ENCODE results near the gene S100A11. TPM values are rescaled to one million over a fixed set of nuclear protein-coding genes. Genes with fewer than 3 reads are reported as not detected.

S100A11 gene
- total RNA-seq, 1 experiment from 2014 or later = 1,562 TPM

DNA sequence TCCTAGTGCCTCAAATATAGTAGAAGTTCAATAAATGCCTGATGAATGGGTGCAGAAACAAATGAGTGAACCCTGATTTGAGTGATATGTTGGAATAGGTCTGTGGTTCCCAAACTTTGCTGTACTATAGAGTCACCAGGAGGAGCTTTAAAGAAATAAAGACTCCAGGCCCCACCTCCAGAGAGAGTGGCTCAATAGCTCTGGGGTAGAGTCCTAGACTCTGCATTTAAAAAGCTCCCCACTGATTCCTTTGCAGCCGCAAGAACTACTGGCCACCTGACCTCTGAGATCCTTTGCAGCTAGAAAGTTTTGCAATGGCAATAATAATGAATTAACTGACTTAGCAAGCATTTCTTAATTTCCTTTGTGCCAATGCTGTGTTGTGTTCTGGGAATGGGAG is 31.1 kb upstream of the S100A11 start:
- peaks cover 17% of the 10 kb centered on the region for H3K27me3 Mint-ChIP-seq (ENCODE audit: insufficient read depth, unreplicated experiment)
- H3K4me3 Mint-ChIP-seq (ENCODE audit: unreplicated experiment) = no peak overlapping the region
- no peak overlapping the region for H3K27ac Mint-ChIP-seq (ENCODE audit: low read depth, unreplicated experiment)
- no peaks in the 10 kb centered on the region for H3K36me3 Mint-ChIP-seq (ENCODE audit: insufficient read depth, unreplicated experiment)
- no peak for DNase-seq (ENCODE audit: unreplicated experiment)
- ChIA-PET POLR2A (interaction anchor here (0.7 to 1.0 kb wide), 2 partner anchors 18 to 31 kb away, joined by 3 read pairs; partner anchors contain the start of gene S100A11), CTCF (interaction anchor here (0.7 to 2.9 kb wide), 6 partner anchors 15 to 390 kb away, joined by 3 to 12 read pairs (median 4); no protein-coding TSS in a partner anchor)
- no TSS peak for BruUV-seq (replicated peaks)
- TF ChIP-seq, protein P1, sequence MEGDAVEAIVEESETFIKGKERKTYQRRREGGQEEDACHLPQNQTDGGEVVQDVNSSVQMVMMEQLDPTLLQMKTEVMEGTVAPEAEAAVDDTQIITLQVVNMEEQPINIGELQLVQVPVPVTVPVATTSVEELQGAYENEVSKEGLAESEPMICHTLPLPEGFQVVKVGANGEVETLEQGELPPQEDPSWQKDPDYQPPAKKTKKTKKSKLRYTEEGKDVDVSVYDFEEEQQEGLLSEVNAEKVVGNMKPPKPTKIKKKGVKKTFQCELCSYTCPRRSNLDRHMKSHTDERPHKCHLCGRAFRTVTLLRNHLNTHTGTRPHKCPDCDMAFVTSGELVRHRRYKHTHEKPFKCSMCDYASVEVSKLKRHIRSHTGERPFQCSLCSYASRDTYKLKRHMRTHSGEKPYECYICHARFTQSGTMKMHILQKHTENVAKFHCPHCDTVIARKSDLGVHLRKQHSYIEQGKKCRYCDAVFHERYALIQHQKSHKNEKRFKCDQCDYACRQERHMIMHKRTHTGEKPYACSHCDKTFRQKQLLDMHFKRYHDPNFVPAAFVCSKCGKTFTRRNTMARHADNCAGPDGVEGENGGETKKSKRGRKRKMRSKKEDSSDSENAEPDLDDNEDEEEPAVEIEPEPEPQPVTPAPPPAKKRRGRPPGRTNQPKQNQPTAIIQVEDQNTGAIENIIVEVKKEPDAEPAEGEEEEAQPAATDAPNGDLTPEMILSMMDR (IDR thresholded peaks at IDR 0.05; ENCODE audit: unreplicated experiment) = no peak
- intact Hi-C loops (cut with micrococcal nuclease) = no loop called here
- H3K4me1 Mint-ChIP-seq (ENCODE audit: insufficient read depth, unreplicated experiment) = no peaks in the 10 kb centered on the region
- H3K9me3 Mint-ChIP-seq (ENCODE audit: unreplicated experiment) = no peaks in the 10 kb centered on the region

DNA sequence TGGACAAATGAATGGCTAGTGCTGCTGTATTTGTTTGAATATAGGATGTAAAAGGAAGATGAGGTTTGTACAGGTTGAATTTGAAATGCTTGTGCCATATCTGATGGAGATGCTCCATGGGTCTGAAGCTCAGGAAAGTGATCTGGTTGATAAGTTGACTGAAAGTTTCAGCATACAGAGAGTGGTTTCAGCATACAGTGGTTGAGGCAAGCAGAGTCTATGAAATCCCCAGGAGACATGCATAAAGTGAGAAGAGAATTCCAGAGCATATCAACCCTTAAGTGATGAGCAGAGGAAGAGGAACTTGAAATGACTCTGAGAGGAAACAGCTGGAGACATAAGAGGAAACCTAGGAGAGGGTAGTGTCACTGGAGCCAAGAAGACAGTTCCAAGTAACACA is 30.3 kb upstream of the S100A11 start:
- Mint-ChIP-seq H3K27me3 (ENCODE audit: insufficient read depth, unreplicated experiment) (peaks cover 17% of the 10 kb centered on the region), H3K36me3 (ENCODE audit: insufficient read depth, unreplicated experiment) (no peaks in the 10 kb centered on the region), H3K4me1 (ENCODE audit: insufficient read depth, unreplicated experiment) (no peaks in the 10 kb centered on the region), H3K4me3 (ENCODE audit: unreplicated experiment) (no peak overlapping the region), H3K27ac (ENCODE audit: low read depth, unreplicated experiment) (no peak overlapping the region), H3K9me3 (ENCODE audit: unreplicated experiment) (no peaks in the 10 kb centered on the region)
- BruUV-seq (replicated peaks) = no TSS peak
- intact Hi-C loops (cut with micrococcal nuclease) = no loop called here
- CTCF ChIA-PET = no interaction called here
- TF ChIP-seq, protein P1 (IDR thresholded peaks at IDR 0.05; ENCODE audit: unreplicated experiment) = no peak
- no peak for DNase-seq (ENCODE audit: unreplicated experiment)
- POLR2A ChIA-PET = interaction anchor here (0.7 kb wide), 1 partner anchor 14 kb away, joined by 3 read pairs; no protein-coding TSS in a partner anchor

DNA sequence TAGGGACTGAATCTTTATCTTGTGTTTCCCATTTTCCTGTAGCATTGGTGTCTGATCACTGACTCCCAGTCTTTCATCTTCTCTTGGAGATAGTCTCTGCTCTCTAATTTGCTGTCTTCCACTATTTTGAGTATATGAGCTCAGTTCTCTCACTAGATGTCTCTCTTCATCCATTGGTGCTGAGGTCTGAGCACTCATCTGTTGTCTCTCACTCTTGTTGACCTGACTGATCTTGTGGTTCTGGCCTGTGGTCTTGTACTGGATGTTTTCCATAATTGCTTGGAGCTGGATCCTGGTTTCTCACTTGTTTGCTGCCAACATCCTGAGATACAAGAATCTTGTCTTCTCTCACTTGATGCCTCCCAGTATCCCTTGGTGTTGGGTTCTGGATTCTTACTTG is 25.1 kb upstream of the S100A11 start:
- Mint-ChIP-seq H3K27me3 (ENCODE audit: insufficient read depth, unreplicated experiment) (peaks cover 17% of the 10 kb centered on the region), H3K36me3 (ENCODE audit: insufficient read depth, unreplicated experiment) (no peaks in the 10 kb centered on the region), H3K9me3 (ENCODE audit: unreplicated experiment) (no peaks in the 10 kb centered on the region), H3K4me1 (ENCODE audit: insufficient read depth, unreplicated experiment) (no peaks in the 10 kb centered on the region), H3K27ac (ENCODE audit: low read depth, unreplicated experiment) (no peak overlapping the region), H3K4me3 (ENCODE audit: unreplicated experiment) (no peak overlapping the region)
- no TSS peak for BruUV-seq (replicated peaks)
- ChIA-PET CTCF (interaction anchor here (1.0 to 19.4 kb wide), 4 partner anchors 9 to 120 kb away, joined by 3 to 517 read pairs (median 9); no protein-coding TSS in a partner anchor), POLR2A (interaction anchor here (0.6 to 1.6 kb wide), 3 partner anchors 12 to 56 kb away, joined by 3 to 4 read pairs (median 3); no protein-coding TSS in a partner anchor)
- TF ChIP-seq, protein P1 (IDR thresholded peaks at IDR 0.05; ENCODE audit: unreplicated experiment) = no peak
- DNase-seq (ENCODE audit: unreplicated experiment) = no peak
- intact Hi-C loops (cut with micrococcal nuclease) = no loop called here

DNA sequence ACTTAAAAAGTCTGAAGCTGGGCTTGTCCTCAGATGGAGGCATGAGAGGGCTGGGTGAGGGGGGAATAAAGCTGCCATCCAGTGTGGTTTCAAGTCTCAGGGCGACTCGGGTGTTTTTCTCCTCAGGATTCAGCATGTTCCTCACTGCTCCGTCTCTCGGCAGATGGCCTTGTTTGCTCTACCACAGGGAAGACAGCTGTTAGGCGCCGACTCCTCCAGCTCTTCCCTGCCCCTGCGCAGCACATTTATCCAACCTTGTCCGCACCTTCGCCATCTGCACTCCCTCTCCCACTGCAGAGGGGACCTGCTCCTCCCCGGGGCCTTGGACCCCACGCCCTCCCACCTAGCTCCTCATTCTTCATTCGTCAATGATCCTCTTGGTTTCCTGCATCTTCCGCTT is 16.6 kb upstream of the S100A11 start:
- BruUV-seq (replicated peaks) = no TSS peak
- TF ChIP-seq, protein P1 (IDR thresholded peaks at IDR 0.05; ENCODE audit: unreplicated experiment) = no peak
- intact Hi-C loops (cut with micrococcal nuclease) = loop anchor here (5.0 kb wide), 1 partner anchor 389 kb away; no protein-coding TSS in a partner anchor
- Mint-ChIP-seq H3K36me3 (ENCODE audit: insufficient read depth, unreplicated experiment) (peaks cover 7% of the 10 kb centered on the region), H3K27me3 (ENCODE audit: insufficient read depth, unreplicated experiment) (no peaks in the 10 kb centered on the region), H3K4me3 (ENCODE audit: unreplicated experiment) (no peak overlapping the region), H3K4me1 (ENCODE audit: insufficient read depth, unreplicated experiment) (peaks cover 40% of the 10 kb centered on the region), H3K9me3 (ENCODE audit: unreplicated experiment) (no peaks in the 10 kb centered on the region), H3K27ac (ENCODE audit: low read depth, unreplicated experiment) (no peak overlapping the region)
- no peak for DNase-seq (ENCODE audit: unreplicated experiment)
- ChIA-PET CTCF (interaction anchor here (0.6 to 19.4 kb wide), 57 partner anchors 8 to 1564 kb away, joined by 3 to 517 read pairs (median 4); partner anchors contain the start of genes RPTN and TCHH), POLR2A (interaction anchor here (0.6 to 12.7 kb wide), 11 partner anchors 13 to 387 kb away, joined by 3 to 622 read pairs (median 3); partner anchors contain the start of gene S100A11)
